HEK293 (cell line): ENCODE measurements around the gene PLCH2.

Experiments used
- CTCF ChIP-seq: fragments of 450-650 bp; formaldehyde crosslinking; IDR thresholded peaks from 2 replicates; pipeline ENCODE4 v1.5.1; 2016; ENCODE audit warnings: missing biosample characterization, missing genetic modification characterization
- ZNF830 ChIP-seq: fragments of 450-650 bp; IDR thresholded peaks from 2 replicates; pipeline ENCODE4 v1.5.0; 2018; ENCODE audit warnings: missing biosample characterization, missing genetic modification characterization, low read depth, mild to moderate bottlenecking, moderate library complexity

GRCh38 chr1:2460203-2460602 lies 15.9 kb upstream of the PLCH2 start:
- no peak for TF ChIP-seq CTCF (tag by site-specific recombination)
- TF ChIP-seq ZNF830, result no peak
